ENCODE results near the gene SORBS2.

GRCh38 chr4:185748901-185749390 is 63.0 kb downstream of the SORBS2 start:
- TF ChIP-seq POLR2A (IDR thresholded peaks at IDR 0.05; ENCODE audit: low read length): no peak
- TF ChIP-seq GATA1 (IDR thresholded peaks at IDR 0.05; ENCODE audit: low read depth, low read length): no peak

Measured in erythroblast (primary cell).